MCF 10A (cell line): ENCODE data around the gene PPFIA1. TPM values are rescaled to one million over a fixed set of nuclear protein-coding genes. Genes with fewer than 3 reads are reported as not detected.
A peak's percentile ranks its signal among the peaks of the same experiment; 100 is the strongest.

Source experiments
- BruUV-seq: library from RNA; stranded (reverse); fragments of 400-500 nt; replicated peaks from 2 replicates; lab custom pipeline; 2021; lab: Mats Ljungman, UMichigan
- CTCF ChIA-PET: fragments of 300-600 bp; sonication (Branson Sonifier 250); formaldehyde crosslinking; extraction: SDS; loops from one replicate; lab custom pipeline; 2021; ENCODE audit warnings: antibody characterized with exemption, inconsistent platforms; lab: Yijun Ruan, JAX
- POLR2A ChIA-PET: fragments of 300-600, 350-650 bp; sonication (Branson Sonifier 250); formaldehyde crosslinking; extraction: SDS; loops from one replicate; lab custom pipeline; 2020; ENCODE audit warnings: antibody characterized with exemption, inconsistent platforms; lab: Yijun Ruan, JAX
- DNase-seq: peaks from one replicate; pipeline ENCODE4 v3.0.0-alpha.2; 2018; ENCODE audit not compliant: unreplicated experiment
- H3K27ac Mint-ChIP-seq: one replicate; pipeline ENCODE4 v1.8.0; 2022; ENCODE audit warnings: mild to moderate bottlenecking, low read depth, mixed read lengths; ENCODE audit not compliant: unreplicated experiment
- H3K27me3 Mint-ChIP-seq: one replicate; pipeline ENCODE4 v1.8.0; 2022; ENCODE audit warnings: mixed read lengths; ENCODE audit not compliant: insufficient read depth, unreplicated experiment
- H3K36me3 Mint-ChIP-seq: one replicate; pipeline ENCODE4 v1.8.0; 2022; ENCODE audit warnings: mild to moderate bottlenecking, moderate library complexity, mixed read lengths; ENCODE audit not compliant: insufficient read depth, unreplicated experiment
- H3K4me1 Mint-ChIP-seq: one replicate; pipeline ENCODE4 v1.8.0; 2022; ENCODE audit warnings: mixed read lengths; ENCODE audit not compliant: insufficient read depth, unreplicated experiment
- H3K4me3 Mint-ChIP-seq: one replicate; pipeline ENCODE4 v1.8.0; 2022; ENCODE audit warnings: mild to moderate bottlenecking, moderate library complexity, mixed read lengths; ENCODE audit not compliant: unreplicated experiment
- H3K9me3 Mint-ChIP-seq: one replicate; pipeline ENCODE4 v1.8.0; 2022; ENCODE audit warnings: mixed read lengths; ENCODE audit not compliant: unreplicated experiment
- CTCF ChIP-seq: fragments of 200-600 bp; IDR thresholded peaks from one replicate; pipeline ENCODE4 v1.8.0; 2022; ENCODE audit warnings: antibody characterized with exemption, mild to moderate bottlenecking; ENCODE audit not compliant: unreplicated experiment
- intact Hi-C: fragments of 100-400 bp; cut with micrococcal nuclease; formaldehyde crosslinking; loops from 2 replicates; pipeline ENCODE4 v1.14.1; 2022
- total RNA-seq: library from RNA; stranded (reverse); gene quantifications from 2 replicates; pipeline ENCODE4 v1.2.3, GENCODE V29; 2022

Gene PPFIA1
- total RNA-seq, 1 experiment from 2014 or later = 78.8 TPM

GRCh38 chr11:70244698-70245097 is 25.8 kb upstream of the PPFIA1 start:
- POLR2A ChIA-PET = interaction anchor here (0.7 to 1.9 kb wide), 5 partner anchors 11 to 48 kb away, joined by 3 to 9 read pairs (median 4); partner anchors contain the start of gene PPFIA1
- TF ChIP-seq CTCF = no peak
- no peak overlapping the region for H3K4me3 Mint-ChIP-seq
- DNase-seq = peak; percentile 84
- no peaks in the 10 kb centered on the region for H3K27me3 Mint-ChIP-seq
- intact Hi-C loops = loop anchor here (1.0 kb wide), 1 partner anchor 26 kb away; the partner anchor contains the start of gene PPFIA1
- H3K9me3 Mint-ChIP-seq = peaks cover 7% of the 10 kb centered on the region
- BruUV-seq = no TSS peak
- peak overlapping the region; percentile 79 for H3K27ac Mint-ChIP-seq
- CTCF ChIA-PET = interaction anchor here (0.6 kb wide), 2 partner anchors 12 to 1232 kb away, joined by 3 to 5 read pairs; no protein-coding TSS in a partner anchor
- peaks cover 41% of the 10 kb centered on the region for H3K4me1 Mint-ChIP-seq
- H3K36me3 Mint-ChIP-seq = peaks cover 7% of the 10 kb centered on the region

GRCh38 chr11:70246196-70246595 is 24.3 kb upstream of the PPFIA1 start:
- DNase-seq = no peak
- POLR2A ChIA-PET = interaction anchor here (1.1 to 1.4 kb wide), 3 partner anchors 8 to 13 kb away, joined by 3 to 4 read pairs (median 3); no protein-coding TSS in a partner anchor
- H3K27me3 Mint-ChIP-seq = no peaks in the 10 kb centered on the region
- no peak for TF ChIP-seq CTCF
- intact Hi-C loops = no loop called here
- H3K27ac Mint-ChIP-seq = no peak overlapping the region
- H3K4me1 Mint-ChIP-seq = peaks cover 41% of the 10 kb centered on the region
- no peak overlapping the region for H3K4me3 Mint-ChIP-seq
- CTCF ChIA-PET = no interaction called here
- peaks cover 7% of the 10 kb centered on the region for H3K36me3 Mint-ChIP-seq
- H3K9me3 Mint-ChIP-seq = peaks cover 7% of the 10 kb centered on the region
- no TSS peak for BruUV-seq

GRCh38 chr11:70247042-70247709 is 23.3 kb upstream of the PPFIA1 start:
- H3K9me3 Mint-ChIP-seq = peaks cover 7% of the 10 kb centered on the region
- TF ChIP-seq CTCF = no peak
- DNase-seq = peak; percentile 54
- intact Hi-C loops = no loop called here
- H3K36me3 Mint-ChIP-seq = peaks cover 7% of the 10 kb centered on the region
- H3K27me3 Mint-ChIP-seq = no peaks in the 10 kb centered on the region
- ChIA-PET POLR2A (interaction anchor here (0.7 to 1.6 kb wide), 7 partner anchors 9 to 571 kb away, joined by 3 to 5 read pairs (median 3); partner anchors contain the start of gene PPFIA1), CTCF (interaction anchor here (0.6 to 0.9 kb wide), 4 partner anchors 17 to 153 kb away, joined by 3 to 4 read pairs (median 3); no protein-coding TSS in a partner anchor)
- no TSS peak for BruUV-seq
- peak overlapping the region; percentile 8 for H3K27ac Mint-ChIP-seq
- H3K4me1 Mint-ChIP-seq = peaks cover 45% of the 10 kb centered on the region
- H3K4me3 Mint-ChIP-seq = no peak overlapping the region

- Mint-ChIP-seq H3K4me3 (peak overlapping the region; percentile 17), H3K27ac (peak overlapping the region; percentile 8), H3K27me3 (no peaks in the 10 kb centered on the region), H3K4me1 (peaks cover 45% of the 10 kb centered on the region), H3K9me3 (peaks cover 4% of the 10 kb centered on the region), H3K36me3 (peaks cover 7% of the 10 kb centered on the region)
- POLR2A ChIA-PET = interaction anchor here (0.6 to 1.6 kb wide), 8 partner anchors 11 to 1257 kb away, joined by 3 to 5 read pairs (median 3); partner anchors contain the start of gene PPFIA1
- DNase-seq = peak; percentile 58
- intact Hi-C loops = no loop called here
- no TSS peak for BruUV-seq
- no peak for TF ChIP-seq CTCF
- CTCF ChIA-PET = interaction anchor here (0.6 to 0.9 kb wide), 3 partner anchors 17 to 152 kb away, joined by 3 to 4 read pairs (median 3); no protein-coding TSS in a partner anchor
Measured at GRCh38 chr11:70247710-70248072, 22.8 kb upstream of the PPFIA1 start.
